ENCODE measurements around the gene C22orf23. TPM values are rescaled to one million over a fixed set of nuclear protein-coding genes. Genes with fewer than 3 reads are reported as not detected.

Gene C22orf23
- total and polyA plus RNA-seq, 10 donors, result 0.04 to 0.16 (median 0.05) TPM; not detected in 7

DNA sequence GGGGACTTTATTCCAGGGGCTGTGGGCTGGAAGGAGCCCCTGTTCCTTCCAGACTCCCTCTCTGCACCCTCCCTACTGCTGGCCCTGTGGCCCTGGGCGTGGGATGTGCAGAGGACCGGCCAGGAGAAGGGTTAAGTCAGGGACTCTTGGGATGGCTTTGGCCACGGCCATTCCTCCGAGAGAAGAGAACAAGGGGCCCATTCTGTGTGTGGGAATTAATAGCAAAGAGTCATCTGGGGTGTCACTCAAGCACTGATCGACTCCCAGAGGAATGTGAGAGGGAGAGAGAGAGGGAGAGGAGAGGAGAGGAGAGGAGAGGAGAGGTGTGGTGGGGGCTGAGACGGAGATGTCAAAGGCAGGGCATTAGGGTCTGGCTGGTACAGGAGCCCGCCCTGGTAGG, 45.1 kb upstream of the C22orf23 start:
- H3K27me3 ChIP-seq (replicated peaks in 1 of 7), result no peaks in the 10 kb centered on the region
- no peak overlapping the region for H3K27ac ChIP-seq
- H3K36me3 ChIP-seq, result no peaks in the 10 kb centered on the region
- intact Hi-C loops (cut with DNase I; ENCODE audit: low total_unique reads), result no loop called here
- peaks cover 0 to 36% (median 17%) of the 10 kb centered on the region in 6 donors for H3K4me1 ChIP-seq
- no peak overlapping the region for H3K4me3 ChIP-seq
- no peak for DNase-seq
- 82 to 92% (median 88%) methylated on average over 7 of the region's 7 CpGs for WGBS, 5 donors
- TF ChIP-seq, protein P1, sequence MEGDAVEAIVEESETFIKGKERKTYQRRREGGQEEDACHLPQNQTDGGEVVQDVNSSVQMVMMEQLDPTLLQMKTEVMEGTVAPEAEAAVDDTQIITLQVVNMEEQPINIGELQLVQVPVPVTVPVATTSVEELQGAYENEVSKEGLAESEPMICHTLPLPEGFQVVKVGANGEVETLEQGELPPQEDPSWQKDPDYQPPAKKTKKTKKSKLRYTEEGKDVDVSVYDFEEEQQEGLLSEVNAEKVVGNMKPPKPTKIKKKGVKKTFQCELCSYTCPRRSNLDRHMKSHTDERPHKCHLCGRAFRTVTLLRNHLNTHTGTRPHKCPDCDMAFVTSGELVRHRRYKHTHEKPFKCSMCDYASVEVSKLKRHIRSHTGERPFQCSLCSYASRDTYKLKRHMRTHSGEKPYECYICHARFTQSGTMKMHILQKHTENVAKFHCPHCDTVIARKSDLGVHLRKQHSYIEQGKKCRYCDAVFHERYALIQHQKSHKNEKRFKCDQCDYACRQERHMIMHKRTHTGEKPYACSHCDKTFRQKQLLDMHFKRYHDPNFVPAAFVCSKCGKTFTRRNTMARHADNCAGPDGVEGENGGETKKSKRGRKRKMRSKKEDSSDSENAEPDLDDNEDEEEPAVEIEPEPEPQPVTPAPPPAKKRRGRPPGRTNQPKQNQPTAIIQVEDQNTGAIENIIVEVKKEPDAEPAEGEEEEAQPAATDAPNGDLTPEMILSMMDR (IDR thresholded peaks at IDR 0.05 in 8 of 11, conservative IDR thresholded peaks at IDR 0.05 in 3 of 11), result no peak
- TF ChIP-seq POLR2A (IDR thresholded peaks at IDR 0.05) (no peak), POLR2AphosphoS5 (IDR thresholded peaks at IDR 0.05) (no peak)
- no peaks in the 10 kb centered on the region for H3K9me3 ChIP-seq

DNA sequence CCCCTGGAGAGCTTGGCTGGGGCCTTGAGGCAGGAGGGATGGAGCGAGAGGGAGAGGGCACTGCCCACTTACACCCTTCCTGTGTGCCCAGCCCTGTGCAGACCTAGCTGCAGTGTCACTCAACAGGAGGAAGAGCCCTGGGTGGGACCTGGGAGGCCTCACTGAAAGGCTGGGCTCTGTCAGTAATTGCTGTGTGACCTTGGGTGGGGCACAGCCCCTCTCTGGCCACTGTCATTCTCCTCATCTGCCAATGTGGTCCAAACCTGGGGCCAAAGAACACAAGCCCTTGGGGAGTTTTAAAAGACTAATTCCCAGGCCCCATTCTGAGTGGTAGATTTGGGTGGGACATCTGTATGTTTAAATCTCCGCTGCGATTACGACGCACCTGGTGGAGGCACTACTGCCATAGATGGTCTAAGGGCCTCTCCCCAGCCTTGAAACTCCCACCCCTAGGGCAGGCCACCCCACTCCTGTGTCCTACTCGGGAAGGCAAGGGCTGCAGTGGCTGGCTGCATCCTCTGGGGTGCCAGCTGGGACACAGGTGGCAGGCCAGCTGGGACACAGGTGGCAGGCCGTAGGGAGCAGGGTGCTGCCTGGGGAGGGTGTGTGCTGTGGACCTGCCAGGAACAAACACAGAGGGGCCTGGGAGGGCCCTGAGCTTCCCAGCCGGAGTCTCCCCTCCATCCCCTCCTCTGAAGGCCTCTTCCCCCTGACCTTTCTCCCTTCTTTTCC, 43.3 kb upstream of the C22orf23 start:
- WGBS, 5 donors, result 67 to 82% (median 75%) methylated on average over 8 of the region's 8 CpGs
- no peaks in the 10 kb centered on the region for H3K27me3 ChIP-seq (replicated peaks in 1 of 7)
- peak overlapping the region in 4 of 8 donors; percentile 22 to 66 (median 46) for H3K27ac ChIP-seq
- TF ChIP-seq POLR2AphosphoS5 (IDR thresholded peaks at IDR 0.05) (no peak), POLR2A (IDR thresholded peaks at IDR 0.05) (no peak)
- TF ChIP-seq, protein P1 (IDR thresholded peaks at IDR 0.05 in 8 of 11, conservative IDR thresholded peaks at IDR 0.05 in 3 of 11), result no peak
- H3K4me3 ChIP-seq, result no peak overlapping the region
- H3K36me3 ChIP-seq, result no peaks in the 10 kb centered on the region
- peaks cover 0 to 39% (median 17%) of the 10 kb centered on the region in 6 donors for H3K4me1 ChIP-seq
- no peaks in the 10 kb centered on the region for H3K9me3 ChIP-seq
- intact Hi-C loops (cut with DNase I; ENCODE audit: low total_unique reads), result no loop called here
- DNase-seq, result no peak

DNA sequence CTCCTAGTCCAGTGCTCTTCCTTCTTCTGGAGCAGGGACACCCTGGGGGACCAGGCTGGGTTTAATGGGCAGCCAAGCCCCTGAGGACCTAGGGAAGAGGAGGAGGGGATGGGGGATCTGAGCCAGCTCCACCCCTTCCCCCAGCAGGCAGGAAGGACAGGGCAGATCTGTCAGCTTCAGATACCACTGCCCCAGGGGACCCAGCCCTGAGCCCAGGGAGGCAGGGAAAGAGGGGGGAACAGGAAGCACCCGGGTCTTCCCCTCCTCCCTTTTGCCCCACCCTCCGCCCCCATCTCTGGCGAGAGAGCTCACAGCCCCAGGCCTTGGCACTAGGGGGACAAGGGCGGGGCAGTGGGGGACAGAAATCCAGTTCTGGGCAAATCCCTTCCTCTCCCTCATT, 42.7 kb upstream of the C22orf23 start:
- peaks cover 0 to 39% (median 17%) of the 10 kb centered on the region in 6 donors for H3K4me1 ChIP-seq

DNA sequence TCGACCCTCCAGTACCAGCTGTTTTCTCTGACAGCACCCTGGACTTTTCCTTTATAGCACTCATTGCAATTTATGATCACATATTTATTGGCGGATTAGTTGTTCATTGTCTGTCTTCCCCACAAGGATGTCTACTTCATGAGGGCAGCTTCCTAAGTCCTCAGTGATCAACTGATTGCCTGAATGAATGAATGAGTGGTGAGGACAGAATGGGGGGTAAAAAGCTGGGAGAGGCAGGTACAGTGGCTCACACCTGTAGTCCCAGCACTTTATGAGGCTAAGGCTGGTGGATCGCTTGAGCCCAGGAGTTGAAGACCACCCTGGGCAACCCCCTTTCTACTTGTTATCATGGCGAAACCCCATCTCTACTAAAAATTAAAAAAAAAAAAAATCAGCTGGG, 42.1 kb upstream of the C22orf23 start:
- Histone ChIP-seq H3K36me3 (no peaks in the 10 kb centered on the region), H3K27me3 (replicated peaks in 1 of 7) (no peaks in the 10 kb centered on the region), H3K4me3 (no peak overlapping the region), H3K4me1 (peaks cover 0 to 39% (median 17%) of the 10 kb centered on the region in 6 donors), H3K9me3 (no peaks in the 10 kb centered on the region), H3K27ac (peak overlapping the region in 3 of 8 donors; percentile 64 to 66 (median 66))
- WGBS, 5 donors, result 70 to 92% (median 86%) methylated on average over 4 of the region's 4 CpGs
- intact Hi-C loops (cut with DNase I; ENCODE audit: low total_unique reads), result no loop called here
- DNase-seq, result no peak
- TF ChIP-seq, protein P1 (IDR thresholded peaks at IDR 0.05 in 8 of 11, conservative IDR thresholded peaks at IDR 0.05 in 3 of 11), result no peak
- TF ChIP-seq POLR2AphosphoS5 (IDR thresholded peaks at IDR 0.05) (no peak), POLR2A (IDR thresholded peaks at IDR 0.05) (no peak)

More for the DNA sequence above, 42.7 kb upstream of the C22orf23 start:
- Histone ChIP-seq H3K27ac (peak overlapping the region in 4 of 8 donors; percentile 22 to 66 (median 46)), H3K4me3 (no peak overlapping the region), H3K36me3 (no peaks in the 10 kb centered on the region), H3K27me3 (replicated peaks in 1 of 7) (no peaks in the 10 kb centered on the region), H3K9me3 (no peaks in the 10 kb centered on the region)
- DNase-seq, result peak; percentile 79
- TF ChIP-seq POLR2AphosphoS5 (IDR thresholded peaks at IDR 0.05) (peak in 2 of 3 donors; percentile 7 to 39), POLR2A (IDR thresholded peaks at IDR 0.05) (no peak)
- TF ChIP-seq, protein P1 (IDR thresholded peaks at IDR 0.05 in 8 of 11, conservative IDR thresholded peaks at IDR 0.05 in 3 of 11), result no peak
- intact Hi-C loops (cut with DNase I; ENCODE audit: low total_unique reads), result no loop called here
- 22 to 43% (median 31%) methylated on average over 3 to 4 of the region's 4 CpGs for WGBS, 5 donors

All from spleen (tissue), 11 donors.